HepG2 (cell line): Measurements from ENCODE around the gene CBX5. TPM values are rescaled to one million over a fixed set of nuclear protein-coding genes. Genes with fewer than 3 reads are reported as not detected.

Experiments
- ATAC-seq: fragments of 200-7000 bp; cut with Tn5 transposase; 3 replicates; pipeline ENCODE4 v1.9.1; 2020; ENCODE audit warnings: mild to moderate bottlenecking, moderate library complexity
- BruUV-seq: library from RNA; stranded (reverse); fragments of 400-500 nt; replicated peaks from 2 replicates; lab custom pipeline; 2021; lab: Mats Ljungman, UMichigan
- CTCF ChIA-PET: fragments of 300-600 bp; formaldehyde crosslinking; extraction: SDS; loops from one replicate; lab custom pipeline; 2021; ENCODE audit warnings: low total read pairs, inconsistent platforms, low intra/inter-chr PET ratio; lab: Yijun Ruan, JAX
- POLR2A ChIA-PET: fragments of 350-600 bp; sonication (Branson Sonifier 250); formaldehyde crosslinking; loops from one replicate; lab custom pipeline; 2020; ENCODE audit warnings: antibody characterized with exemption, inconsistent platforms; lab: Yijun Ruan, JAX
- DNase-seq: peaks from one replicate; pipeline ENCODE4 v3.0.0-alpha.2; 2015; ENCODE audit warnings: low spot score
- FAIRE-seq: peaks from 3 replicates; lab custom pipeline; 2011; peaks lifted over from hg19 to GRCh38; lab: Jason Lieb, UNC
- H2AFZ ChIP-seq: one replicate; pipeline ENCODE4 v1.6.1; 2011; ENCODE audit warnings: low read length, inconsistent platforms
- H3K27ac ChIP-seq: fragments of 300-600 bp; 3 replicates; pipeline ENCODE4 v1.8.0; 2011; ENCODE audit warnings: mixed run types, mild to moderate bottlenecking, mixed read lengths, low read length, inconsistent platforms; ENCODE audit not compliant: insufficient read depth; ENCODE audit errors: extremely low read length
- H3K27me3 ChIP-seq, 2 experiments: fragments of 200-600 bp in 1 of 2; 2 replicates in 1 of 2; 3 replicates in 1 of 2; pipeline versions ENCODE4 v1.6.0 to v1.8.0; 2011; ENCODE audit warnings: low read length in 2 of 2, mild to moderate bottlenecking in 2 of 2, moderate library complexity in 2 of 2, inconsistent platforms in 1 of 2; ENCODE audit not compliant: insufficient read depth in 2 of 2, control insufficient read depth in 1 of 2
- H3K36me3 ChIP-seq, 2 experiments: fragments of 200-600 bp in 1 of 2; replicated peaks in 1 of 2; 2 replicates in 1 of 2; 3 replicates in 1 of 2; pipeline versions ENCODE4 v1.5.1 to v1.8.0; 2011; ENCODE audit warnings: low read length in 2 of 2, inconsistent platforms in 1 of 2; ENCODE audit not compliant: insufficient read depth in 2 of 2, control insufficient read depth in 1 of 2
- H3K4me1 ChIP-seq: 2 replicates; pipeline ENCODE4 v1.5.1; 2012; ENCODE audit warnings: low read length, inconsistent platforms; ENCODE audit not compliant: insufficient read depth
- H3K4me2 ChIP-seq: 2 replicates; pipeline ENCODE4 v1.6.0; 2011; ENCODE audit warnings: low read depth, low read length, inconsistent platforms
- H3K4me3 ChIP-seq, 3 experiments: fragments of 200-600 bp in 1 of 3; sonication (generic), shearing (Covaris generic) in 1 of 3; replicated peaks in 1 of 3; 2 replicates each; pipeline ENCODE4 v1.5.1; 2011 to 2016; ENCODE audit warnings: low read length in 3 of 3, inconsistent platforms in 2 of 3, low read depth in 2 of 3, mild to moderate bottlenecking in 2 of 3, control low read depth in 1 of 3, mixed read lengths in 1 of 3; ENCODE audit not compliant: insufficient read depth in 1 of 3
- H3K79me2 ChIP-seq: one replicate; pipeline ENCODE4 v1.6.1; 2011; ENCODE audit warnings: low read length, inconsistent platforms; ENCODE audit not compliant: insufficient read depth
- H3K9ac ChIP-seq: 2 replicates; pipeline ENCODE4 v1.6.0; 2011; ENCODE audit warnings: mild to moderate bottlenecking, low read depth, low read length, inconsistent platforms; ENCODE audit not compliant: insufficient read depth
- H3K9me3 ChIP-seq: 2 replicates; pipeline ENCODE4 v1.5.1; 2012; ENCODE audit warnings: mild to moderate bottlenecking, low read length
- H4K20me1 ChIP-seq: 2 replicates; pipeline ENCODE4 v1.6.0; 2011; ENCODE audit warnings: inconsistent platforms, mild to moderate bottlenecking, low read length, moderate library complexity; ENCODE audit not compliant: insufficient read depth
- HNRNPH1 ChIP-seq: fragments of 200-400 bp; formaldehyde crosslinking; optimal IDR thresholded peaks from 2 replicates; pipeline ENCODE3; 2017; ENCODE audit warnings: mild to moderate bottlenecking, low read depth, low read length
- PITX1 ChIP-seq: sonication (generic); formaldehyde crosslinking; IDR thresholded peaks from 2 replicates; pipeline ENCODE4 v1.5.1; 2020; ENCODE audit warnings: mild to moderate bottlenecking, missing genetic modification reagents
- ZNF142 ChIP-seq: sonication (generic); formaldehyde crosslinking; IDR thresholded peaks from 2 replicates; pipeline ENCODE4 v1.4.0; 2020; ENCODE audit warnings: missing genetic modification reagents
- ZNF740 ChIP-seq: sonication (generic); formaldehyde crosslinking; IDR thresholded peaks from 2 replicates; pipeline ENCODE4 v1.4.0; 2020; ENCODE audit warnings: missing genetic modification reagents
- WGBS: methylation state at CpG from one replicate; pipeline ENCODE4 v1.1.6; 2017; ENCODE audit warnings: low lambda C conversion rate; 5-methylcytosine and 5-hydroxymethylcytosine counted together
- in situ Hi-C: cut with HindIII; loops from 2 replicates; pipeline ENCODE4 v1.10.0; 2017; ENCODE audit warnings: low pct_unique_long_range_greater_than_20kb; ENCODE audit not compliant: extremely low pct_ligation_motif_present
- intact Hi-C: fragments of 100-400 bp; cut with micrococcal nuclease; formaldehyde crosslinking; loops from one replicate; pipeline ENCODE4 v1.10.0; 2022; ENCODE audit not compliant: unreplicated experiment
- polyA plus RNA-seq, 8 experiments: library from polyadenylated mRNA; depleted of rRNA in 3 of 8; stranded (reverse) in 7 of 8; unstranded in 1 of 8; fragments of >200 nt; fragmentation: Illumina TruSeq in 4 of 8; extraction: Trizol in 4 of 8; gene quantifications; 2 replicates each; pipeline versions ENCODE4 v1.2.1 to v1.2.3, GENCODE V29; 2011 to 2016; ENCODE audit warnings: low read depth in 4 of 8, missing spikeins in 1 of 8, mixed read lengths in 1 of 8; ENCODE audit not compliant: insufficient read depth in 1 of 8
- total RNA-seq, 5 experiments: library from RNA; depleted of rRNA; stranded (reverse); fragments of >200 nt; fragmentation: Illumina TruSeq; extraction: Trizol; gene quantifications; 2 replicates each; pipeline ENCODE4 v1.2.3, GENCODE V29; 2016; ENCODE audit warnings: low read depth in 1 of 5

Gene CBX5
- total and polyA plus RNA-seq, 2 of the 13 experiments (the other 11 are each of a cell fraction or from before 2014, with no cell fraction given): 16.0 to 22.2 TPM

- TF ChIP-seq HNRNPH1: peak; percentile 15
Measured at GRCh38 chr12:54300732-54301427, 21.0 kb upstream of the CBX5 start, which contains the start of gene NFE2 (continued).

- POLR2A ChIA-PET: interaction anchor here (0.6 to 14.6 kb wide), 8 partner anchors 11 to 59 kb away, joined by 3 to 176 read pairs (median 8); partner anchors contain the start of genes CBX5, COPZ1 and HNRNPA1
- Histone ChIP-seq H3K4me3 (peak overlapping the region; percentile 56 to 78 (median 63)), H3K9me3 (no peaks in the 10 kb centered on the region), H3K79me2 (peaks cover 4% of the 10 kb centered on the region), H3K36me3 (no peaks in the 10 kb centered on the region), H3K27me3 (no peaks in the 10 kb centered on the region), H3K27ac (peak overlapping the region; percentile 91), H3K9ac (peak overlapping the region; percentile 79), H2AFZ (no peak overlapping the region), H3K4me2 (peak overlapping the region; percentile 97), H4K20me1 (no peaks in the 10 kb centered on the region), H3K4me1 (peaks cover 88% of the 10 kb centered on the region)
- TF ChIP-seq PITX1 (CRISPR knock-in tag): no peak
- TF ChIP-seq ZNF142 (CRISPR knock-in tag): 0 out of 2 replicates have a peak, but pooled peaks have one; percentile 38
- TF ChIP-seq ZNF740: peak; percentile 10; the same call in 1 of the 2 replicates
- CTCF ChIA-PET: no interaction called here
- in situ Hi-C loops (no loop called here), intact Hi-C loops (no loop called here)
- ATAC-seq (no peak), DNase-seq (no peak), FAIRE-seq (no peak)
- TSS peak; percentile 69 for BruUV-seq
- WGBS: 14% methylated on average over 3 of the region's 3 CpGs
Measured at GRCh38 chr12:54300225-54300731, 20.4 kb upstream of the CBX5 start.
